NCI-H2196 (cell line): Measurements from ENCODE around the gene KLF8.
"Not testable (repeated sequence)": the region's sequence is repeated elsewhere in the genome, so short reads cannot be mapped to it uniquely, and the experiment has no call there.

Experiments
- DNase-seq: peaks from one replicate; lab custom pipeline; 2025; ENCODE audit not compliant: unreplicated experiment; lab: John Stamatoyannopoulos, UW

The KLF8 gene

DNA sequence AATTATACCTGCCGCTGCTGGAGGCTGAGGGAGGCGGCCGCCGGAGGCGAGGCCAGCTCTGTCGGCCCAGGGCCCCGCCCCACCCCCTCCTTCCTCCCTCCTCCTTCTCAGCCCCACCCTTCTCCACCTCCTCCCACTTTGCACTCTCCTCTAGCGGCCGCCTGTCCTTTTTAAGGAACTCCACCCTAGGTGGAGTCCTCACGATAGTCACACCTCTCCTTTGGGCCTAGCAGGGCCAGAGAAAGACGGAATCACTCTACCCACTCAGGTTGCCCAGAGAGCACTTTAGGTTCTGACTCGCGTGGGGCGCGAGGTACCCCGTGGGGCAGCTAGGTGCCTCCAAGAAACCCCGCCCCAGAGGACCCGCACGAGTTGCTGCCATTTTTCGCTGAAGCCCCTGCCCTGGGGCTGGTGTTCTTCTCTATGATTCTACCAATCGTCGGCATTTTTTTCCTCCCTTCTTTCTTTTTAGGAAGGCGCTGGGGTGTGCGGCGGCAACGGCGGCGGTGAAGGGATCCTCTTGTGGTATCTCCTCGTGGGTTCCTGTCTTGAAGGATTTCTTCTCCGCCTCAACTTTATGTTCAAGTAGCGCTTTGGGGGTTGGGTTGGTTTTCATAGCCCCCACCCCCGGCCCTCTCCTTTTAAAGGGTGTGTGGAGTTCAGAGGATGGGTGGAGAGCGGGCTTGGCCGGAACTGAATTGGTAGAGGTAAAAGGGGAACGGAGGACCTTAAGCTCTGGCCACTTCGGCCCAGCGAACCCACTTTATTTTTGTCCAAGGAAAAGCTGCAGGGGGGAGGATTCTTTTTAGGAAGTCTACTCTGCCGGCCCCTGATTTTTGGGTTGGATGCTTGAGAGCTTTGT lies at the start of gene KLF8:
TSS of gene KLF8 (plus strand) at position 136 of the 862 bp plus-strand sequence. CDS start 979 bp downstream, outside the sequence.
- DNase-seq = no peak

DNA sequence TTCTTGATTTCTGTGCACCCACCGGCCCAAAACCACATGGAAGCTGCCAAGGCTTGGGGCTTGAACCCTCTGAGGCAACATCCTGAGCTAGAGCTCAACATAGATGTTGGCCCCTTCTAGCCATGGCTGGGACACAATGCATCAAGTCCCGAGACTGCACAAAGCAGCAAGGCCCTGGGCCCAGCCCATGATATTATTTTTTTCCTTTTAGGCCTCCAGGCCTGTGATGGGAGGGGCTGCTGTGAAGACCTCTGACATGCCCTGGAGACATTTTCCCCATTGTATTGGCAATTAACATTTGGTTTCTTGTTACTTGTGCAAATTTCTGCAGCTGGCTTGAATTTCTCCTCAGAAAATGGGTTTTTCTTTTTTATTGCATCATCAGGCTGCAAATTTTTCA lies 25.2 kb upstream of the KLF8 start:
- not testable (repeated sequence) for DNase-seq

DNA sequence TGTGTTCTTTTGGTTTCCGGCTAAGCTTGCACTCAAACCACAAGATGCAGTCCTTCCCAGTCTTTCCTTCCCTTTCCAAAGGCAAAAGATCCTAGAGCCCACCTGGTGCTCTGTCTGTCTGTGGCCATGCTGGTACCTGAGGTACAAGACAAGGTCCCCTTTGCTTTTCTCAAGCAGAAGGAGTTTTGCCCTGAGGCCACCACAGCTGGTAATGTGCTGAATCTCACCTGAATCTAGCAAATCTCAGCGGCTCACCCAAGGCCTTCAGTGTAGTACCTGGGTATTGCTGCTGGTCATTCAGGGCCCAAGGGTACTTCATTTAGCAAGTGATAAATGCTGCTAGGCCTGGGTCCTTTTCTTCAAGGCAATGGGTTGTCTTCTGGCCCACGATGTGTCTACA lies 20.5 kb upstream of the KLF8 start:
- DNase-seq = no peak

DNA sequence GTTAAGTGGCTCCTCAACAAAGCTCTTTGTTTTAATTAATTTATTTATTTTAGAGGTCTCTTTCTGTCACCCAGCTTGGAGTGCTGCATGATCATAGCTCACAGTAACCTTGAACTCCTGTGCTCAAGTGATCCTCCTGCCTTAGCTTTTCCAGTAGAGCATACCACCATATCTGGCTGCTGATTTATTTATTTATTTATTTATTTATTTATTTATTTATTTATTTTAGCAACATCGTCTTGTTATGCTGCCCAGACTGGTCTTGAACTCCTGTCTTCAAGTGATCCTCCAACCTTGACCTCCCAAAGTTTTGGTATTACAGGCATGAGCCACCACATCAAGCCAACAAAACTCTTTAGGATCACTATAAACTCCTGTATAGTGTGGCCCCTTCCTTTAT lies 15.8 kb upstream of the KLF8 start:
- DNase-seq = no peak

DNA sequence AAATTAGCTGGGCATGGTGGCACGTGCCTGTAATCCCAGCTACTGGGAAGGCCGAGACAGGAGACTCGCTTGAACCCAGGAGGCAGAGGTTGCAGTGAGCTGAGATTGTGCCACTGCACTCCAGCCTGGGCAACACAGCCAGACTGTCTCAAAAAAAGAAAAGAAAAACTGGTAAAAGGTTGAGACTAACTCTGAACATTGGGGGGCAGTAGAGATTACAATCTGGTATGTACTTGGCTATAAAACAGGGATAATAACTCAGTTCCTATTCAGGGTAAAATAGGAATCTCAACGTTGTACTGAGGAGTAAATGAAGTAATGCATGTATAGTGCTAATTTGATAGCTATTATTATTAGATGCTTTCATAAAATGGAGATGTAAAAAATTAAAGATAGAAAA lies 12.5 kb upstream of the KLF8 start:
- no peak for DNase-seq

DNA sequence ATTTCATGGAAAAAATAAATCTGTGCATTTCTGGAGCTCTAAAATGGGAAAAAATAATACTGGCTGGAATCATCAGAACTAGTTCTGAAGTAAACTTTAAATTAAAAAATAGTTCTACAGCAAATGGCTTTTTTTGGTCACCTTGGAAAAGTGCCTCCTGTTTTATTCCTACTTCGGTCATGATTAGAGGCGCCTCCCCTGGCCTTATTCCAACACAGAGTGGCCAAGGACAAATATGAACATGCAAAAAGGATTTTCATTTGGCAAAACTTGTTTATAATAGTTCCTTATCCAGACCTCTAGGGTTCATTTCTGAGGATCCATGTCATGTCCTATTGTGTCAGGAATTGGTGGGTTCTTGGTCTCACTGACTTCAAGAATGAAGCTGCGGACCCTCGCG lies 11.1 kb upstream of the KLF8 start:
- no peak for DNase-seq

DNA sequence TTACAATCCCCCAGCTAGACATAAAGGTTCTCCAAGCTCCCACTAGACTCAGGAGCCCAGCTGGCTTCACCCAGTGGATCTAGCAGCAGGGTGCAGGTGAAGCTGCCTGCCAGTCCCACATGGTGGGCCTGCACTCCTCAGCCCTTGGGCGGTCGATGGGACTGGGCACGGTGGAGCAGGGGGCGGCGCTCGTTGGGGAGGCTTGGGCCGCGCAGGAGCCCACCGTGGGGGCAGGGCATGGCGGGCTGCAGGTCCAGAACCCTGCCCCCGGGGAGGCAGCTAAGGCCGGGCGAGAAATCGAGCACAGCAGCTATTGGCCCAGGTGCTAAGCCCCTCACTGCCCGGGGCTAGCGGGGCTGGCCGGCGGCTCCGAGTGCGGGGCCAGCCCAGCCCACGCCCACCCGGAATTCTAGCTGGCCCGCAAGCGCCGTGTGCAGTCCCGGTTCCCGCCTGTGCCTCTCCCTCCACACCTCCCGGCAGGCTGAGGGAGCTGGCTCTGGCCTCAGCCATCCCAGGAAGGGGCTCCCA lies 9.6 kb upstream of the KLF8 start:
- no peak for DNase-seq

DNA sequence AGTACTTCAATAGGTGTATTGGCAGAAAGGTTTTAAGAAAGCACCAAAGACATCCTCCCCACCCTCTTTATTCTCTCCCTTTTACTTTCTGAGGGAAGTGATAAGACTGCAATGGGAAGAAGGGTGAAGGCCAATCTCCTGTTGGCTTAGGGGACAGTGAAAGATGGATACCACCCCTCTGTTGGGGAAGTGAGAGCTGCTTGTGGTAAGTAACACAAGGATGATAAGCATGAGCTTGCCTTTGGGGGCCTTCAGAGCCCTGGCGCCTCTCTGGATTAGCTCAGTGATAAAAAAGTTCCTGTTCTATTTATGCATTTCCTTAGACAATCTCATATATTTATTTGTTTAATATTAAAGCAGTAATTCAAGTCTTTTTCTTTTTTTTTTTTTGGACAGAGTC lies 5.2 kb upstream of the KLF8 start:
- DNase-seq = no peak

DNA sequence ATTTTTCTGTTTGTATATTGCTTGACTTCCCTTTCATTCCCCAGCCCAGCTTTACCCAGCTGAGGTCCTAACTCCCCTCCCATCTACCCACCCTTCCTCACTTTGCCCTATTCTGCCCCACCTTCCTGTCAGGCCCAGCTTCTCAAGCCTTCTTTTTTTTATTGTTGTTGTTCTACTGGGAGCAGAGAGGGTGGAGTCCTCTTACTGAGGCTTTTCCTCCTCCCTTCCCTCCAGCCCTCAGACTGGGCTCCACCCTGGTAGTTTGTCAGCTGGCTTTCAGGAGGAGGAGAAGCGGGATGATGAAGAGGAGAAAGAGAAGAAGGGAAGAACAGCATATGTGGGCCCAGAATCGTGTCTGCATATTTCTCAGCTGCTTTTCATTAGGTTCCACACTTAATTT lies 3.2 kb upstream of the KLF8 start:
- DNase-seq = no peak

DNA sequence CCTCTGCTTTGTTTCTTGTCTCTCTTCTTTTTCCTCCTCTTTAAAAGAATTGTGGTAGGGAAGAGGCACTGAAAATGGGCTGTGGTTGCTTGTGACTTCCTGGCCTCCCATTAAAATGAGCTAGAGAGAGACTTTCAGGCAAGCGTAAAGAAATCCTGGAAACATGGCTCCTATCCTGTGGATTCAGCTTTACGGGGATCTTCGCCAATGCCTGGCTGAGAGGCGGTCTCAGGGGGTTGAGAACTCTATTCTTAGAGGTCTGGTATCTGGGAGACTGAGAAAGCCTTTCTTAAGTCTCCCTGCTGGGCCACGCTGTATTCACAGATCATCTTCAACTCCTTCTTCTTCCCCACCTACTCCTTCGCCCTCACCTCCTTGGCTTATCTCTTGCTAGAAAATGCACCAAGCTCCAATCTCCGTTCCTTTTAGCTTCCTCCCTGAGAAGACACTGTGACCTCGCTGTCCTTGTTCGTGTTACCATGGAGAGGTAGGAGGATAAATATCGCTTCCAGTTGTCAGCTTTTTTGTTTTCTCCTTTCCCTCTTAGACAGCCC lies 542 bp upstream of the KLF8 start:
- DNase-seq = no peak

DNA sequence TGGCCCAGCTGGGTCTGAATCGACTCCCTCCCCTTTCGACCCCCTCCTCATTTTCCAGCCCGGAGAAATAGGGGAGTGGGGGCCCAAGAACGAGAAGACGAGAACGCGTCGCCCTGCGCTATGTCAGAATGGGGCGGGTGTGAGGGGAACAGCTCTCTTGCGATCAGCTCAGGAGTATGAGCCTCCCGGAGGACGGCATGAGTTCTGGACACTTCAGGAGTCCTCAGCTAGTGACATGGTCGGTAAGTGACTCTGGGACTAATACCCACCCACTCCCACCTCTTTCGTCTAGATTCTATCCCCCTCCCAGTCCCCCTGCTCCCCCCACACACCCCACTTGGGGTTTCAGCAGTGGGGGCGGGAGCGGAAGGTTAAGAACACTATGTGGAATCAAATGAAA lies 944 bp downstream of the KLF8 start:
- no peak for DNase-seq

DNA sequence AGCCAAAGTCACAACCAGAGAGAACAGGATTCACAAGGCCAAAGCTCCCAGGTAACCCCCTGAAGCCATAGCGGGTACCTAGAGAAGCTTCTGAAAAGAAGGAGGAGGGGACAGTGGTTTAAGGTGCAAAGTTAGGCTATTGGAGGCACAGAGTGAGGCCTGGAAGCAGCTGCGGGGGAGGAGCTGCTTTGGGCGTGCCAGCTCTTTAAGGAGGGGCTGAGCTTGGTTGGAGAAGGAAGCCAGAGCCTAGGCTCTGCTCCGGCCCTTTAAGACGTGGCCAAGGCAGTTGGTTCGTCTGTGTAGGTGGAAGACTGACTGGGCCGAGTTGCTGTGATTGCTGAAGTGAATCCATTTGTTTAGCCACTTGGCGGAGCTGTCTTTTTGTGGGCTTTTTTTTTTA lies 1.5 kb downstream of the KLF8 start:
- no peak for DNase-seq

DNA sequence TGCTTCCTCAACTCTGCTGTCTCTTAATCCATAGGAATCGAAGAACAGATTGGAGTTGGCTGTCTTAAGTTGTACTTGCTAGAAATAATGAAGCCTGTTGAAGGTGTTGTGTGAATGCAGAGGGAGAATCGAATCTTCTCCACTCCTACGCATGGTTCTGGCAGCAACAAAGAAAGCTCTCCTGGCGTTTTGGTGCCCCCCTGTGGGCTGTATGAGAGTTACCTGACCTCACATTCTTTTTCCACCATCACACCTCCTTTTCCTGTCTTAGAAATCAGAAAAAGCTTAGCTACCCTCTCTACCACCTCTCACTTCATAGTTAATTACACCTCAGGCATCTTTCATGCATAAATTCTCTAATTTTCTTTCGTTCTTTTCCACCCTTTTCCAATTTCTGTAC lies 16.3 kb downstream of the KLF8 start:
- DNase-seq = peak; percentile 15

DNA sequence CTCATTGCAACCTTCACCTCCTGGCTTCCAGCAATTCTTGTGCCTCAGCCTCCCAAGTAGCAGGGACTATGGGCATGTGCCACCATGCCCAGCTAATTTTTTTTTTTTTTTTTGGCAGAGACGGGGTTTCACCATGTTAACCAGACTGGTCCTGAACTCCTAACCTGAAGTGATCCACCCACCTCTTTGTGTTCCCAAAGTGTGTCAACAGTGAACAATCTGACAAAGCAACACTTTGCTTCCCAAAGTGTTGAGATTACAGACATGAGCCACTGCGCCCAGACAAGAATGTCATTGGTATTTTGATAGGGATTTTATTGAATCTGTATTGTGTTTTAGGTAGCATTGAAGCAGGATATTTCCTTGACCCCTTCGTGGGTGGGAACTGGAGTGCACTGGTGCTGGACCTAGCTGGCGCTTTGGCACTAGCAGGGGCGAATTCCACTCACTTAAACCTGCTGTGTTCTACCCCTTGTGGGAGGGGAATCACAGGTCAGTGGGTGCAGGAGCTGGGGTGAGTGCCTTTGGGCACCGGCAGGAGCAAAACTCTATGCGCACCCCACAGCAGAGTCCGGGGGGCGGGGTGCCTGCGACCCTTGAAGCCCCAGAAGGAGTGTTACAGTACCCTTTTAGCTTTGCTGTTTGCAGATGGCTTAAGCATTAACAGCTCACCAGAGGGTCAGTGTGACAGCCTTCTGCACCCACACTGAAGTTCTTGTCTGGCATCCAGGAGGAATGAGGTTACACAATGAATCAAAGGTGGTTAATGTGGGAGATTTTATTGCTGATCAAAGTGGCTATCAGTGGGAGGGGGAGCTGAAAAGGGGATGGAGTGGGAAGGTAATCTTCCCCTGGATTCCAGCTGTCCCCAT lies 21.9 kb downstream of the KLF8 start:
- DNase-seq = no peak

DNA sequence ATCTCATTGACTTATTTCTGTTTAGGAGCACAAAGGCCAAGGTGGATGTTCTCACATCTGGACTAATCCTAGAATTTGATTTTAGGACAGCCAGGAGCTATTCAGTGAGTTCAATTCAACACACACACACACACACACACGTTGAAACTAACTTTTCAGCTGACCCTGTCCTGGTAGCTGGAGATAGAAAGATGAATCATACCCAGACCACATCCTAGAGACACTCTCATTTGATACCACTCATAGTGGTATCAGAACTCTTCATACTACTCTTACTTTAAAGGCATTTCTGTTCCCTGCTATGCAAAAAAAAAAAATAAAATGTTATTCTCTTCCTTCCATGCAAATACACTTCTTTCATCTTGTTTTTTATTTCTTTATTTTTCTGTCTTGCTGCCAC lies 36.7 kb downstream of the KLF8 start:
- no peak for DNase-seq

DNA sequence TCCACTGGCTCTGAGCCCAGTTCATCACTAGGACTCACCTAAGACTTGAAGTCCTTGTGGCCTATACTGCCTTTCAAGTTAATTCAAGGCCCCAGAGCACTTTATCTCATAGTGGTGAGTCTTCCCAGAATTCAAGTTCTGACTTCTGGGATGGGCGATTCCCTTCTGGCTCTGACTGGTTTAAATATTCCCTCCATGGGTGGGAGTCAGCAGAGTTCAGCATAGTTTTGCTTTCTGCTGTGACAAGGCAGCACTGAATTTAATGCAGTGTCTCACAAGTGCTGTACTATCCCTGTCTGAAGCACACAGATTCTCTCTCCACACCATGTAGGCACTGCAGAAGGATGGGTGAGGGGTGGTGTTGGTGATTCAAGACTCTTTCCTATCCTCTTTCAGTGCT lies 46.5 kb downstream of the KLF8 start:
- no peak for DNase-seq

DNA sequence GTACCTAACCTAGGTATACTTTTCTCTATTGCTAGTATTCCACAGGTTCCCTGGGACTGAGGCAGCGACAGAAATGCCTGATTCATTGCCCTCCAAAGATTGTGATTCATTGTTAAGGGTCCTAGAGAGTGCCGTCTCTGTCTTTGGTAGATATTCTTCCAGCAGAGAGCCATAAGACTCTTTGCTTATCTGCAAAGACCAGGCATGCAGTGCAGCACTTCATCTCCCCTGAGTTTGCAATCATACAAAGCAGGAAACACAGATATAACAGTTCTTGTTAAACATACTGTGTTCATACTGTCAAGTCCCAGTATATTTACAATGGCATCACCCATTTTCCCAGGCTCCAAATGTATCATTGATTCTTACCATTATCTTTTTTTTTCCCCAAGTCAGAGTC lies 47.7 kb downstream of the KLF8 start:
- DNase-seq = no peak

DNA sequence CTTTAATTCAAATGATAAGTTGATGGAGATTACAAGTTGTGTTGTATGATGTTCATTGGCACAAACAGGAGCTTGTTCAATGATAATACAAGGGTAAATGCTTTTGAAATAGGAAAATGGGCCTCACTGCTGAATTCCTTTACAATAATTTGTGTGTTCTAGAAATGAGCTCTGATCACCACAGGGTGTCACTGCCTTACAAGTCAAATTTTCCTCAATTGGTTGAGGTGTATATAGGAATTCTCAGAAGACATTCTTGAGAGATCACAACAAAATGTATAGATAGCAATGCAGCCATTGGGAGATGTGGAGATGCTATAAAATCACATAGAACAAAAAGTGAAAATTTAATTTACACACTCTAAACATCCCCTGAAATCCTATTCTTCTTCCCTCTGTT lies 49.6 kb downstream of the KLF8 start:
- DNase-seq = no peak

DNA sequence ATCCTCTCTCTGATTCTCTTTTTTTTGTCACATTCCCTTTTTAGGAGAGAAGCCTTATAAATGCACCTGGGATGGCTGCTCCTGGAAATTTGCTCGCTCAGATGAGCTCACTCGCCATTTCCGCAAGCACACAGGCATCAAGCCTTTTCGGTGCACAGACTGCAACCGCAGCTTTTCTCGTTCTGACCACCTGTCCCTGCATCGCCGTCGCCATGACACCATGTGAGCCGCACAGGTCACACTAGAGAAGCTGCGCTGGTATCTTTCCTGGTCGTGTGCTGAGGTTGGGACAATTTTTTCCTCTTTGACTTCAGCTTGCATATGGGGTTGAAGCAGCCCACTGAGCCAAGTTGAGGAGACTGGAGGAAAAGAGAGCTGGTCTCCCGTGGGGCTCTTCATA lies 52.1 kb downstream of the KLF8 start:
- DNase-seq = no peak

DNA sequence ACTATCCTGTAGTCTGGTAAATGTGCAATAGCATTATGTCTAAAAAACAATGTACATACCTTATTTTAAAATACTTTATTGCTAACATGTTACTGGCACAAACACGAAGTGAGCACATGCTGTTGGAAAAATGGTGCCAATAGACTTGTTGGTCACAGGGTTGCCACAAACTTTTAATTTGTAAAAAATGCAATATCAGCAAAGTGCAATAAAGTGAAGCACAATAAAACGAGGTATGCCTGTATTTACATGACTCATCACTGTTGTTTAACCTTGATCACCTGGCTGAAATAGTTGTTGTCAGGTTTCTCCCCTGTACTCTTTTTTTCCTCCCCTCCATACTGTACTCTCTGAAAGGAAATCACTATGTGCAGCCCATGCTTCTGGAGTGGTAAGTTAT lies 56.5 kb downstream of the KLF8 start:
- DNase-seq = no peak

DNA sequence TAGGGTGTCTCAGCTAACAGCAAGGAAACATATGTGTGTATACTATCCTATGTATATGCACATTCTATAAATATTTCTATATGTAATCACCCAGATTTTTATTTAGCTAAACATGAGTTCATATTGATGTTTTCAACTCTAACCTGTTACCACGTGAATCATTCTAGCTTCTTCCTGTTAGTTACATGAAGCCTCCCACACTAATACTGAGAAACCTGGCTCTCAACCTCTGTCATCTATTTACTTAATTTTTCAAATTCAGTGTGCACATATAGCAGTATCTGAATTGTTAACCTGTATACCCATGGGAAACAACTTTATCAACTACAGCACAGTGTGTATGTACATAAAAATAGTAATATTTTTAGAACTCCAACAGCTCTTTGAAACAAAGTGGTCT lies 57.3 kb downstream of the KLF8 start:
- DNase-seq = no peak

DNA sequence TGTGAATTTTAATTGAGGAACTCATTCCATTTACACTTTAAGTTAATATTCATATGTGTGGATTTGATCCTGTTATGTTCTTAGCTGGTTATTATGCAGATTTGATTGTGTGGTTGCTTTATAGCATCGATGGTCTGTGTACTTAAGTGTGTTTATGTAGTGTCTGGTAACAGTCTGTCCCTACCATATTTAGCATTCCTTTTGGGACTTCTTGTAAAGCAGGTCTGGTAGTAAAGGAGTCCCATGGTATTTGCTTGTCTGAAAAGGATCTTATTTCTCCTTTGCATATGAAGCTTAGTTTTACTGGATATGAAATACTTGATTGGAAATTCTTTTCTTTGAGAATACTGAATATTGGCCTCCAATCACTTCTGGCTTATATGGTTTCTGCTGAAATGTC lies 76.6 kb downstream of the KLF8 start:
- DNase-seq = no peak
